ENCODE results near the gene ABO. TPM values are rescaled to one million over a fixed set of nuclear protein-coding genes. Genes with fewer than 3 reads are reported as not detected.
A peak's percentile ranks its signal among the peaks of the same experiment; 100 is the strongest.

Gene ABO
- total and polyA plus RNA-seq, 9 of the 15 experiments (the other 6 are each of a cell fraction or from before 2014, with no cell fraction given), result 5.0 to 21.9 (median 11.9) TPM

- peak; percentile 96 for TF ChIP-seq CBX5 (IDR thresholded peaks at IDR 0.05; ENCODE audit: borderline replicate concordance, low read depth)
Observed at GRCh38 chr9:133290751-133291302, 15.8 kb upstream of the ABO start (continued).

- H3K9me3 ChIP-seq (replicated peaks; ENCODE audit: control insufficient read depth, insufficient read depth, low read depth, low read length), result peaks cover 12% of the 10 kb centered on the region
Observed at GRCh38 chr9:133286523-133286922, 11.5 kb upstream of the ABO start.

More at GRCh38 chr9:133286523-133286922, 11.5 kb upstream of the ABO start:
- ATAC-seq (no peak), FAIRE-seq (no peak), DNase-seq (ENCODE audit: extremely low read depth in 1 of 4, low spot score in 3 of 4) (no peak)
- Histone ChIP-seq H3K4me1 (replicated peaks in 1 of 2; ENCODE audit: control insufficient read depth in 2 of 2, insufficient read depth in 2 of 2, low read length in 2 of 2) (peaks cover 24 to 26% of the 10 kb centered on the region in 2 experiments), H3K36me3 (ENCODE audit: control insufficient read depth, insufficient read depth, low read length) (no peaks in the 10 kb centered on the region), H3K9me1 (ENCODE audit: control insufficient read depth, insufficient read depth, low read length) (no peaks in the 10 kb centered on the region), H3K27me3 (ENCODE audit: control insufficient read depth in 2 of 2, insufficient read depth in 2 of 2, low read length in 2 of 2) (no peaks in the 10 kb centered on the region), H3K27ac (ENCODE audit: extremely low read depth, low read depth, low read length) (no peak overlapping the region), H3K4me3 (no peak overlapping the region), H3K4me2 (ENCODE audit: insufficient read depth, low read length) (no peak overlapping the region), H3K9ac (ENCODE audit: insufficient read depth in 1 of 2, low read depth in 2 of 2, low read length in 2 of 2) (no peak overlapping the region), H4K20me1 (replicated peaks; ENCODE audit: control insufficient read depth, insufficient read depth, low read length) (no peaks in the 10 kb centered on the region), H2AFZ (ENCODE audit: low read depth, low read length) (no peak overlapping the region), H3K79me2 (ENCODE audit: control insufficient read depth, insufficient read depth, low read length) (no peaks in the 10 kb centered on the region)
- intact Hi-C loops (cut with micrococcal nuclease) (no loop called here), in situ Hi-C loops (cut with MboI) (no loop called here)
- TF ChIP-seq NELFE (IDR thresholded peaks at IDR 0.05; ENCODE audit: insufficient read depth, insufficient read length), result no peak
- no peak for TF ChIP-seq HDAC3 (IDR thresholded peaks at IDR 0.05; ENCODE audit: borderline replicate concordance, partially characterized antibody)
- no peak for TF ChIP-seq ADNP (tag; IDR thresholded peaks at IDR 0.05)
- no peak for TF ChIP-seq SAP30 (IDR thresholded peaks at IDR 0.05; ENCODE audit: borderline replicate concordance, insufficient read depth, low read depth, low read length, poor library complexity, severe bottlenecking)
- TF ChIP-seq POLR2AphosphoS2 (IDR thresholded peaks at IDR 0.05; ENCODE audit: low read length), result no peak
- no peak for TF ChIP-seq WHSC1 (IDR thresholded peaks at IDR 0.05; ENCODE audit: low read length)
- POLR2A ChIA-PET, result interaction anchor here (0.6 to 1.2 kb wide), 2 partner anchors 20 to 34 kb away, joined by 3 read pairs; no protein-coding TSS in a partner anchor
- BruUV-seq (replicated peaks), result no TSS peak
- CTCF ChIA-PET (ENCODE audit: low intra/inter-chr PET ratio), result no interaction called here
- WGBS (ENCODE audit: insufficient coverage, low coverage, missing lambda C conversion rate), result 14% methylated on average over 2 of the region's 2 CpGs

Measured in K562 (cell line).